RPMI7951 (cell line): ENCODE results near the gene IL17B. TPM values are rescaled to one million over a fixed set of nuclear protein-coding genes. Genes with fewer than 3 reads are reported as not detected.
"Not testable (repeated sequence)": the region's sequence is repeated elsewhere in the genome, so short reads cannot be mapped to it uniquely, and the experiment has no call there.

Experiments used
- DNase-seq: peaks from one replicate; pipeline ENCODE4 v3.0.0-alpha.2; 2012; ENCODE audit warnings: low read depth
- total RNA-seq: library from RNA; depleted of rRNA; stranded (reverse); fragments of >200 nt; shearing (Covaris generic); gene quantifications from 2 replicates; pipeline ENCODE4 v1.2.3, GENCODE V29; 2014

Gene IL17B
- total RNA-seq, 1 experiment from 2014 or later: not detected

DNA sequence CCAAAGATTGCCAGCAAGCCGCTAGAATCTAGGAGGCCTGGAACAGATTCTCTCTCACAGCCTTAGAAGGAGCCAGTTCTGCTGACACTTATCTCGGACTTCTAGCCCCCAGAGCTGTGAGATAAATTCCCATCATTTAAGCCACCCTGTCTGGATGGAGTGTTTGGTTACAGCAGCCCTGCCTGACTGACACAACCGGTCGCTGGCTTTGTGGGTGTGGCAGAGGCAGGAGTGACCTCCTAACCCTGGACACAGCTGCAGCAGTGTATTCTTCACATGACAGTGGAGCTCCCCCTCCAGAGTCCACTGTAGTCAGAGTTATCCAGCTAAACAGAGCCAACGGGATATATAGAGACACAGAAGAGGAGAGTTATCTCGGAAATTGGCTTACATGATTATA is 21.2 kb upstream of the IL17B start:
- no peak for DNase-seq

DNA sequence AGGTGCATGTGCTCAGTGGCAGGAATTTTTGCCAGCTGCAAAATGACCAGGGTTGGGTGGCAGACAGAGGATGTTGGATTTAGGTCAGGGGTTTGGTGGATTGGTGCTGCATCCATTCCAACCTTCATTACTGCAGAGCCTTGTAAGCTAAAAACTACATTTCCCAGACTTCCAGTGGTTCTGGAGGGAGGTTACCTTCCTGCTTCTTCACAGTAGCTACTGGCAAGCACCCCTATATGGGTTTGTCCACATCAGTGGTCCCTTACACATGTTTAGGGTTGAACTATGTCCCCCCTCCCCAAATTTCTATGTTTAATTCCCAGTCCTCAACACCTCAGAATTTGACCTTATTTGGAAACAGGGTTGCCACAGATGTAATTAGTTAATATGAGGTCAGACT is 20.7 kb upstream of the IL17B start:
- DNase-seq: no peak

DNA sequence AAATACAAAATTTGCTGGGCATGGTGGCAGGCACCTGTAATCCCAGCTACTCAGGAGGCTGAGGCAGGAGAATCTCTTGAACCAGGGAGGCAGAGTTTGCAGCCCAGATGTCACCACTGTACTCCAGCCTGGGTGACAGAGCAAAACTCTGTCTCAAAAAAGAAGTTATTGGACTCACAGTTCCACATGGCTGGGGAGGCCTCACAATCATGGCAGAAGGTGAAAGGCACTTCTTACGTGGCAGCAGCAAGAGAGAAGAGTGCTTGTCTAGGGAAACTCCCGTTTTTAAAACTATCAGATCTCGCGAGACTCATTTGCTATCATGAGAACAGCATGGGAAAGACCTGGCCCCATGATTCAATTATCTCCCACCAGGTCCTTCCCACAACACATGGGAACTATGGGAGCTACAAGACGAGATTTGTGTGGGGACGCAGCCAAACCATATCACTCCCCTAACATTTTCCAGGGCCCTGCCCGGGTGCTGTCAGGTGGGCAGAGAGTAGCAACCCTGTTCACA is 19.7 kb upstream of the IL17B start:
- not testable (repeated sequence) for DNase-seq

GRCh38 chr5:149397530-149397929 is 18.4 kb upstream of the IL17B start:
- peak; percentile 76 for DNase-seq

DNA sequence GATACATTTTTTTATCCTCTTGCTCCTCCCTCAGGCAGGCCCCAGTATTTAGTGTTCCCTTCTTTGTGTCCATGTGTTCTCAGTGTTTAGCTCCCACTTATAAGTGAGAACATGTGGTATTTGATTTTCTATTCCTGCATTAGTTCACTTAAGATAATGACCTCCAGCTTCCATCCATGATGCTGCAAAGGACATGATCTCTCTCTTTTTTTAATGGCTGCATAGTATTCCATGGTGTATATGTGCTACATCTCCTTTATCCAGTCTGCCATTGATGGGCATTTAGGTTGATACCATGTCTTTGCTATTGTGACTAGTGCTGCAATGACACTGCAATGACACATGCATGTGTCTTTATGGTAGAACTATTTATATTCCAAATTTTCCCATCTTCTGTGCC is 15.9 kb upstream of the IL17B start:
- not testable (repeated sequence) for DNase-seq

GRCh38 chr5:149392718-149393117 is 13.6 kb upstream of the IL17B start:
- peak; percentile 54 for DNase-seq

DNA sequence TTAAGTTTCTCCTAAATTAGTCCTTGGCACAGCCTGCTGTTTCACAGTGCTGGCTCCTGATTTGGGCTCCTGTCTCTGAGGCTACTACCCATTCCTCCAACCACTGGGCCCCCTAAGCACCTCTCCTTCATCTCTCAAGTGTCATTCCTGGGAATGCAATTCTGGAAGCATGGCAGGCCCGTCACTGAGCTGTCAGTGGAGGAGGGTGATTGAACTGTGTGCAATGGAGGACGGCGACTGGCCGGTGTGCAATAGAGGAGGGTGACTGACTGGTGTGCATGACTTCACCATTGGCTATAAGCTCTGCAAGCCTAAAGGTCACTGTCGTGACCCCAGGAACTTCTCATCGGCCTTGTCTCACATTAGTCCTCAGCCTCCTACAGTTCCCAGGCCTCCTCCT is 12.4 kb upstream of the IL17B start:
- DNase-seq: no peak

GRCh38 chr5:149391076-149391475 is 12.0 kb upstream of the IL17B start:
- DNase-seq: not testable (repeated sequence)

- DNase-seq: no peak
These were observed 10.7 kb upstream of the IL17B start for GRCh38 chr5:149389552-149390495.

DNA sequence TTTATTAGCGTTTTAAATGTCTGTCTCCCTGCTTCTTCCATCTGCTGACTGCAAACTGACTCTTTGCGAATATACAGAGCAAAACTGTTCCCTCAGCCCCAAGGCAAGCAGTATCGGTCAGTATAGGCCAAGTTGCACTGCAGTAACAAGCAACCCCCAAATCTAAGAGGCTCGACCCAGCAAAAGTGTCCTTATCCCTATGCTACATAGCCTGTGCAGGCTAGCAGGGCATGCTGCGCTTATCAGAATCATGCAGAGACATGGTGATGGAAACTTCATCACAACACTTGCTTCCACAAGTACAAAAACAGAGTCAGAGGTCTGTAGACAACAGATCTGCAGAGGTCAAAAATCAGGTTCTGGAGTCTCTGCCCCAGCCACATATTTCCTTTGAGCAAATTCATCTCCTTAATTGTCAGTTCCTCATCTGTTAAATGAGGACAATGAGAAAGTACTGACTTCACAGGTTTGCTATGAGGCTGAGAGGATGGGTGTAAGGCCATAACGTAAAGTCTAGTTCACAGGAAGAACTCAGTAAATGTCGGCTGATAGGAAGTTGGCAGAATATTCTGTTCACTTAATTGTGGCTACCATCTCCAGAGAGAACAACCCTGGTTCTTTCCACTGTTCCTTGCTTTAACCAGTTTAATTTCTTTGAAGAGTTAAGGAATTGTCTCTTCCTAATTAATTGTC is 9.6 kb upstream of the IL17B start:
- no peak for DNase-seq

DNA sequence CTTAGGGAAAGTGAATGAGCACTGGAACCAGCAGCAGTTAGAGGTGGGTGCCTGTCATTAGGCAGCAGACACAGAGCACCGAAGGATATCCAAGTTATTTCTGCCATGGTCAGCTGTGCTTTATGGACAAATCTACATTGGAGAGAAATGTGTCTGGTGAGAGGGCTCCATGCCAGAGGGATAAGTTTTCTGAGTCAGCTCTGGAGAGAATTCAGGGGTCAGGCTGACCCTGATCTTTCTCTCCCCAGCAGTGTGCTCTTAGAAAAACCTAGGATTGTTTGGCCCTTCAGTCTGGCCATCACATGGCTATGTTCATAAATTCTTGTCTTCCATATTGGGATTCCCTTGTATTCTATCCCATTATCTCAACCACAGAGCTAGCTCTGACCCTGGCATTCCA is 8.9 kb upstream of the IL17B start:
- DNase-seq: peak; percentile 73

- peak; percentile 76 for DNase-seq
These were observed 8.1 kb upstream of the IL17B start for GRCh38 chr5:149387081-149387631.

- no peak for DNase-seq
These were observed 7.1 kb upstream of the IL17B start for GRCh38 chr5:149386166-149386565.

DNA sequence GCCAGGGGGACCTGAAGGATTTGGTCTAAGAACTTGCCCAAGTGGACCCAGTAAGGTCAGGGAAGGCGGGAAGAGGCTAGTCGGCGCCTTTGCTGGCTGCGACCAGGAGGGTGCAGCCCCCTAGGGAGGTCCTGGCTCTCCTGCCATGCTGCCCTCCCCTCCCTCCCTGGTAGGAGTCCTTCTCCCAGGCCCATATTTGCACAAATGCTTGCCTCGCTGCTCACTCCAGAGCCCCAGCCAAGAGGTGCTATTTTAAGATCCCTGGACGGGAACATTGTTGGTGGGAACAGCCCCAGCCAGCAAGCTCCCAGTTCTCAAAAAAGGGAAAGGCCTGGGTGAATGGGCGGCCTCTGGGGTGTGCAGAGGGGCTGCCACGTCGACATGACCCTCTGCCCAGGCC is 4.3 kb upstream of the IL17B start:
- DNase-seq: no peak

DNA sequence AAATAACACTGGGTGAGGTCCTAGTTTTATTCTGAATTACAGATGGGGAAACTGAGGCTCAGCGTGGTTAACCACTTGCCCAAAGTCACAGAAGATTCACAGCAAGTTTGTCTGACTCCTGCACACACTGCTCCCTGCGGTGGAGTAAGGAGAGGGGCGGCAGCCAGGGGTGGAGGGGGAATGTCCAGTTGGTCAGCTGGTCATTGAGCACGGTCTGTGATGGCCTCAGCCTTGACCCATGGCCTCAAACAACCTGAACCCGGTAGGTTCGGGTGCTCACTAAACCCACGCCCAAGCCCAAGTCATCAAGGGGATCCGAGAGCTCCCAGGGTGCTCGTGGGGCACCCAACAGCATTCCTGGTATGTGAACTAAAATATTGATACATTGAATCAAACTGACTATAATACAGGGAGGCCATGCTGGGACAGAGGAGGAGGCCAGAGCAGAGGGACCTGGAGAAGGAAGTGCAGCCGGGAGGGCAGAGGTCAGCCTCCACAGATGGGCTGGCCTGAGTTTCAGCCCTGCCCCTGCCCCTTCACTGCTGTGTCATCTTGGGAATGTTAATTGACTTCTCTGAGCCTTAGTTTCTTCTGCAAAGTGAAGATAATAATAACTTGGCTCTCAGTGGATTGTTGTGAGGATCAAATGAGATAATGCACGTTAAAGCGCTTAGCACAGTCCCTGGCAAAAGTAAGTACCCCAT is 3.6 kb upstream of the IL17B start:
- no peak for DNase-seq

- DNase-seq: peak; percentile 58
These were observed 2.9 kb upstream of the IL17B start for GRCh38 chr5:149381986-149382338.

- DNase-seq: no peak
These were observed 2.3 kb upstream of the IL17B start for GRCh38 chr5:149381261-149381985.

GRCh38 chr5:149380466-149381121 is 1.5 kb upstream of the IL17B start:
- DNase-seq: no peak

DNA sequence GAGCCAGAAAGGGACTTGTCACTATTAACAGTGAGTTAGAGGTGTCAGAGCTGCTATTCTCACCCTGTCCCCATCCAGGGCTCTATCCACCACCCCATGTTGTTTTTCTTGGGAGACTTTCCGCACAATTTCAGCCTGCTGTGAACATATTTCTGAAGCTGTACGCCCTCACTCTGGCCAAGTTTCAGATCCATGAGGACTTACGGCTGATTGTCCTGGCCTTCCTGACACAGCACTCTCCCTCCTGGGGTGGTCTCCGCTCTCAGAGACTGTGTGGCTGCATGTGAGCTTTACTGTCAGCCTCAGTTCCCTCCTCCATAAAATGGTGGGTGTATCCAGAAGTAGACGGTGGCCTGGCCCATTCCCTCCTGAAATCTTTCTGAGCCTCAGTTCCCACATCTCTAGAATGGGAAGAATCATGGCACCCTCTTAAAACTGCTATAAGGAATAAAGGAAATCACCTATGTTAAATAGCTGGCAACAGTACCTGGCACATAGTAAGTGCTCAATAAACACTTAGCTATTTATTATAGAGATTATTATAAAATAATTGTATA is 804 bp upstream of the IL17B start:
- no peak for DNase-seq

DNA sequence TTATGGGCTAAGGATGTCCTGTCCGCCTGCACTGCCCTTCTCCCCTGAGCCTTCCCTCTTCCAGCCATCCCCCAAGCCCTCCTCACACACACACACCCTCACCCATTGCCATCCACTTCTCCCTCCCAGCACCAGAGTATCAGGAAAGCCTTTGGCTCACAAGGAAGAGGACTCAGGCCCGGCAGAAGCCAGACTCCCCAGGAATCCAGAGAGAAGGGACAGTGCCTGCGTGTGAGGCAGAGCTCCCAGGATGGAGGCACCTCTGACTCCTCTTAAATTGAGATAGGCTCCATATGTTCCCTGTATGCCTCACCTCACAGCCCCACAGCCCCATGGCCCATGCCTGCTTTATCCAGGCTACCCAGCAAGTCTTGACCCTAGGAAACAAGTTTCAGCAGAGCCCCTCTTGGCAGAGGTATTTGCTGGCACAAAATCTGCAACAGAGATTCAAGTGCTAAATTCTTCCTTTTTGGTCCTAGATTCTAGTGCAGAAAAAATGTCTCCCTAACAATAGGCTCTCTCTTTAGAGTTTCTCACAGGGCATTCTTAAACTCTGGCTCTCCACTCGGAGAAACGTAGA is 761 bp downstream of the IL17B start:
- DNase-seq: no peak
